Activated CD4-positive, alpha-beta T cell treated with anti-CD3 and anti-CD28 coated beads for 24 hours (primary cell): ENCODE data around the gene SLC39A7.

Source experiments
- DNase-seq, 2 donors: peaks; one replicate each; pipeline ENCODE4 v3.0.0-alpha.2; 2020; ENCODE audit warnings: low read depth in 2 of 2

Gene SLC39A7

DNA sequence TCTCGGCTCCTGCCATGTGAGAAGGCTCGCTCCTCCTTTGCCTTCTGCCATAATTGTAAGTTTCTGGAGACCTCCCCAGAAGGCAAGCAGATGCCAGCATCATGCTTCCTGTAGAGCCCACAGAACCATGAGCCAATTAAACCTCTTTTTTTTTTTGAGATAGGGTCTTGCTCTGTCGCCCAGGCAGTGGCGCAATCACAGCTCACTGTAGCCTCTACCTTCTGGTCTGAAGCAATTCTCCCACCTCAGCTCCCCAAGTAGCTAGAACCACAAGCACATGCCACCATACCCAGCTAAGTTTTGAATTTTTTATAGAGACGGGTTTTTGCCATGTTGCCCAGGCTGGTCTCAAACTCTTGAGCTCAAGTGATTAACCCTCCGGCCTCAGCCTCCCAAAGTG, 36.2 kb downstream of the SLC39A7 start:
- no peak for DNase-seq

DNA sequence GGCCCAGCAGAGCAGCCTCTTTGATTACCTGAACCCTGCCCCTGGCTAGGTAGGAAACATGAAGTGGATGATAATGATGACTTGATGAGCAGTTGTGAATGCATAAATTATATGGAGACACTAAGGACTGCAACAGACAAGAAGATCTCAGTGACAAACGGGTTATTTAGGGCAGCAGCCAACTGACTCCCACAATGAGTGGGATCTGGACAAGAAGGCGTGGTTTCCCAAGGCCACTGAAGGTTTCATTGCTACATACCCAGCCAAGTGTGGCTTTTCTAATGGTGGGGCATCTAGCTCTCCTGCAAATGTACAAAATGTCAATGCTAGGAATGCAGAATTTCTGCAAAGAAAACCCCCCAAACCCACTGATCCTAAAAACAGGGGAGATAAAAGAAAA, 37.1 kb downstream of the SLC39A7 start:
- DNase-seq: no peak

DNA sequence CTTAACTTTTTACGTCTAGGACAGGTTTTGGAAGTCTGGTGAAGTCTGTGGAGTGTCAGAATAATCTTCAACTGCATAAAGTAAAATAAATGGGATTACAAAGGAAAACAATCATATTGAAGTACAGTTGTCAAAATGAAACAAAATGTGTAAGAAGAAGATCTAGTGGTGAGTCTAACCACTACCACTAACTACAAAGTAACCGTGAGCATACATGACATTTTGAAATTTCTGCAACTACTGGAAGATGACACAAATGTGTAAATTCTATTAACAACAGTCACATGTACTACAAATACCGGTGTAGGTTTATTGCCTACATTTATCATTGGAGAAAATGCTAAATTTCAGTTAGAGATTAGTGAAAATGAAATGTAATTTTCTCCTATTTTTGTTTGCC, 41.3 kb downstream of the SLC39A7 start:
- no peak for DNase-seq

DNA sequence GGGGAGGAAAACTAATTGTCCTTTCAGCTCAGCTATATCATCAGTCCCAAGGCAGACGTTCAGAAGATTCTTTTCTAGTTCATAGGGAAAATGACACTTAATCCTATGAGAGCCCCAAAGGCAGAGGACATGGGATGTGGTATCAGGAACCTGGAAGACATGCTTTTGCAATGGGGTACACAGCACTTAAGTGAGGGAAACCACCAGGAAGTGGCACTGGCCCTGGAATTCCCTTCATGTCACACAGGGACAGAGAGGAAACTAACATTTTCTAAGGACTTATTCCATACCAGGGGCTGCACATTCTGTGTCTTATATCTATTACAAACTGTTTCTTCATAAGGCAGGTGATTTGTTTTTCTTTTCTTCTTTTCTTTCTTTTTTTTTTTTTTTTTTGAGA, 42.8 kb downstream of the SLC39A7 start:
- no peak for DNase-seq

DNA sequence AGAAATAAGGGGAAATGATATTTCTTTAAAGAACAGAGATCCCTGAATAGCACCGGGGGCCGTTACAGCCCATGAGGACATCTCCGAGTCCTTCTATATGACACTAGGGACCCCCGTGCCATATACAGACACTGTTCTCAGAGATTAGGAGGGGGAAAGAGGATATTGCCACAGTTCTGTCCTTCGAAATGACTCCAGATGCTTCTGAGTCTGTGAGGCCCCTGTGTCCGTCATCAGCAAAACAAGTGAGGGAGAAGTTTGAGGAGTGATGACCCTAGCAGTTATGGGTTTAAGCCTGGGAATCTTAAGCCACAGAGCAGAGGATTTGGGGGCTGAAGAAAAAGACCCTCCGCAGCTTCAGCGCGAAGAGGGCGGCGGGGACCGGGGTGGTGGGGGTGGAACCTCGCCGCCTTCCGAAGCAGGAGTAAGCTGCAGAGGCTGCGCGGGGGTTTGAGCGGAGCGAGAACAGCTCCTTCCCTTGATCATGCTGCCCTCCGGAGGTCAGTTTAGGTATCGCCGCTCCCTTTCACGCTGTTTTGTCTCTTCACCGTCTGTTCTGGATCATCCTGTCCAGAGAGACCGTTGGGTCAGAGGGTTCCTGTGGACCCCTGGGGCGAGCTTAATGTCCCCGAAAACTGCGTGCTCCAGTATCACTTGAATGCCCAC, 47.4 kb downstream of the SLC39A7 start:
- peak; percentile 93 for DNase-seq

DNA sequence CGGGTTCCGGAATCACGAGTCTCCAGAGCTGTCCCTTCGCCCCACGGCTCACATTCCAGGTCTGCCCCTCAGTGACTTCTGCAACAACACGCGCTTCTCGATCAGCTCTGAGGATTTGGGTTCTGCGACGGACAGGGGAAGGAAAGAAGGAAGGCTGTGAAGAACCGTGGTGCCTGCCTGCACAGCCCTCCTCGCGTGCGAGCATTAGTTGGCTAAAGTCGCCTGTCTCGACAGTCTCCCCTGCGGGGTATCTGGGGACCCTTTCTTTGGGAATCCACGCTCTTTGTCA, 47.9 kb downstream of the SLC39A7 start:
- no peak for DNase-seq

DNA sequence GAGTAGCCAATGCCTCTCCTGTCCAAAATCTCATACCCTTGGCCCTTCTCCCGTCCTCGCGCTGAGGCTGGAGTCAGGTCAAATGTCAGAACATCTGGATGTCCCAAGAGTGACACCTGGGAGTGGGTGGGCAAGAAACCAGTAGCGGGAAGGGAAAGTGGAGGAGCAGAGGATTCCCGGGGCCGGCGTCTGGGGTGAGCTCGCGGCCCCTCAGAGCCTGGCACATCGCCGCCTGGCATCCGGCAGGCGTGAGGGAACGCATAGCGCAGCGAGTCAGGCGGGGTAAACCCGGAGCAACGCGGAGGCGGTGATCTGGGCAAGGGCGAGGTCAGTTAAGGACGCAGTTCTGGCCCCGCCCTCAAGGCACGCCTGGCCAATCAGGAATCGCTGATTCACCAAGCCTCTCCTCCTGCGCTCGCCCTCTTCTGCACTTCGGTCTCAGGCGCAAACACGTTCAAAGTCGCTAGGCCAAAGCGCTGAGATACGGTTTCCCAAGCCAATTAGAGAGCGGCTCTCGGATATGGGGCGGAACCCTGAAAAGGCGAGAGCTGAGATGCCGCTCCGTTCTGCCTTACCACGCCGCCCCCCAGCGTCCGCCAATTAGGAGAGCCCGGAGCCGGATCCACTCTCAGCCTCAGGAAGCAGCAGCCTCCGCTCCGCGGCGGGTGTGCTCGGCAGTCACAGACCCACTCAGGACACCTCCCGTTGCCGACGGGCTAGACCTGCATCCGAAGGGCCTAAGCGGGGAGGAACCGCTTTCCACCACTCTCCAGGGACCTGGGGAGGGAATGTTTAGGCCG, 48.5 kb downstream of the SLC39A7 start:
- peak; percentile 86 to 93 for DNase-seq

DNA sequence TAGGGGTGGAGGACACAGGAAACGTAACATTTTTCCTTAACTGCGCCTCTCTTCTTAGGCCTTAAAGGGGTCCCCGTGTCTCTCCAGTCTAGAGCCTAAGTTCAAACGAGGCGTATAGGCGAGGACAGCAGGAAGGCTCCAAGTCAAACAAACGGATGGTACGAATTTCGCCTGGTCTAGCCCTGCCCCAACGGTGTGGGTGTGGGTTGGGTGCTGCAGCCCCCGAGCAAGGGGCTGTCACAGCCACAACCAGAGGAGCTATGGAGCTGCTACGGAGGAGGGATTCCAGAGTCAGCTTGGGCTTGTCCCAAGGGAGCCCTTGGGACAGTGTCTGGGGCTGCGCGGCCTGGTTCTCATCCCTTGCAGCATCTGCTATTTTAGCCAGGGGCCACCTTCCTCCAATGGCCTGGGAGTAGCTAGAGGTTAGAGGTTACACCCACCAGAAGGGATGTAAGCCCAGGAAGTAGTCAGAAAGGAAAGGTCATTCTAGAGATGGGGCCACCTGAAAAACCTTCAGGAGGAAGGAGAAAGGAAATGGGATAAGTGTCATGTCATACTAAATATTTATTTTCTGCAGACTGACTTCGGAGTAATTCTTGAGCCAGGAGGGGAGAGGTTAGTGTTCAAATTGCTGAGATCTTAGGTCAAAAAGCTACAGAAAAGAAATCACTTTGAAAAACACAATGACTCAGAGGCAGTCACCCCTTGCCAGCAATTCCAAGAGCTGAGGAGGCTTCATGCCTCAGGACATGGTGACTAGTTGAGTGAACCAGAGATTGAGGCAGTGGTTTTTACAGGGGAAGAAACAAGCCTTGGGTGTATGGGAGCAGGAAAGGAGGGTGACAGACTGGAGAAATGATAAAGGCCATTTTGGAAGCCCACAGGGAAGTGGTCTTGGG, 49.3 kb downstream of the SLC39A7 start:
- no peak for DNase-seq

DNA sequence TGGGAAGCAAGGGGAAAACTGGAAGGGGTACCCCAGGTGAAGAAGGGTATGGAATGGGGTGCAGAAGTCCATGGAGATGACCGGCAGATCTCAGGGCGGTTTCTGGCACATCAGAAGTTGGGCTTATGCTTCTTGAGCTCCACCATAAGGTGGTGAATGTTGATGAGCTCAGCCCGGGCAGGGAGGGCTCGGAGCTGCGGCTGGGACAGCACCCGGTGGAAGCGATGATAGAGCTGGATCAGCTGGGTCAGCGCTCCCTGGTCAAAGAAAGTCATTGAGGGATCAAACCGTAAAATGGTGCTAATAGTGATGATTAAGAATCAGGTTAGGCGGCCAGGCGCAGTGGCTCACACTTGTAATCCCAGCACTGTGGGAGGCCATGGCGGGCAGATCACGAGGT, 50.1 kb downstream of the SLC39A7 start:
- no peak for DNase-seq

DNA sequence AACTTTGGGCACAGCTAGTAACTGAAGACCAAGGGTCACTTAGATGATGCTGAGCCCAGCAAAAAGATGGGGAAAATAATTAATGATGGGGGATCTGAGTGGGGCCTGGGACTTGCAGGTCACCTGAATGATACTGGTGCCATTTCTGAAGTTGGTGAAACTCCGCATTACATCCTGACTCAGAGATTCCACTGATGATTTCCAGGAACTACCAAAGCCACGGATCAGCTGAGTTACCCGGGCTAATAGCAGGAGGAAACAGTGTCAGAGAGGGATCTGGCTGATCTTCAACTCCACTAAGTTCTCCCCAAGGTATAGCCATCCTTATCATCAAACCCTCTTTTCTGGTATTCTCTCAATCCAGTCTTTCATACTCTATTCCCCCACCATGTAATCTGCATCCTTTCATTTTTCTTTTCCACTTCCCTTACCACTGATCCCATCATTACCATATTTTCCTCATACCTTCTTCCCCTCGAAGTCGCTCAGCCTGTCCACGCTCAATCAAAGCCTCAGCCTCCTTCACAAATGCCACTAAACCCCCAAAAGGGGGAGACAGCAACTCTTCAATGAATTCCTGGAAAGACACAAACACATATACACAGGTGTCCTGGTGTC, 50.8 kb downstream of the SLC39A7 start:
- DNase-seq: no peak

DNA sequence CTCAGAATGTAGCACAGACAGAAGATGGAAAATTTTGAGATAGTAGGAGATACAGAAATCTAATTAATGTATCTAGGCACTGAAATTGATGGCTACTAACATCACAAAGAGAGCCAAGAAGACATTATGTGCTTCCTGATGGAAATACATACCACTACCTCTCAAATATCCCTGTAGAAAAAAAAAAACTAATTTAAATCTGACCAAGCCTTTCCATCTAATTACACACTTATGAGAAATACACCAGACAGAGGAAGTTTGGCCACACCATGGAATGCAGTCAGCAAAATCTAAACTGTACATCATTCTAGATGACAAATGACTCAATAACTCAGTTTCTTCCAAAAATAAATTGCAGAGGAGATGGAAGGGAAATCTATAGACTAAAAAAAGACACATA, 52.1 kb downstream of the SLC39A7 start:
- DNase-seq: no peak
